ENCODE data around the gene ANKS1B.
"Not testable (repeated sequence)": the region's sequence is repeated elsewhere in the genome, so short reads cannot be mapped to it uniquely, and the experiment has no call there.

ANKS1B gene

GRCh38 chr12:99281277-99281676 lies 703.5 kb downstream of the ANKS1B start:
- no peak for DNase-seq (ENCODE audit: low read depth in 1 of 2, low spot score in 1 of 2)

DNA sequence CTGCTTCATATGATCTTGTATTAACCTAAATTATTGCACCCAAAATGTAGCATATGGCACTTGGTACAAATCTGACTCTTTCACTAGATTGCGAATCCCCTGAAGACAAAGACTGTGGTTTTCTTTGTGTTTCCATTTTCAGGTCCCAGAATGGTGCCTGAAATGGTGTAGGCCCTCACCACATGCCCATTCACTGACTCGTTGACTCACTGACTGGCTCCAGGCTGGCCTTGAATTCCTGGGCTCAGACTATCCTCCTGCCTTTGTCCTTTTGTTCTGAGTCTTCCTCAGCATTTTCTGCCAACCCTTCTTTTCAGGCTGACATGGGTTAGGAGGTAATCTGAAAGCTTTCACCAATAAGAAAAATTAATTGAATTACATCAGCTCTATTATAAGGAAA lies 705.8 kb downstream of the ANKS1B start:
- no peak for DNase-seq (ENCODE audit: low read depth in 1 of 2, low spot score in 1 of 2)

- no peak for DNase-seq (ENCODE audit: low read depth in 1 of 2, low spot score in 1 of 2)
Observed at GRCh38 chr12:99277591-99278379, 707.0 kb downstream of the ANKS1B start.

DNA sequence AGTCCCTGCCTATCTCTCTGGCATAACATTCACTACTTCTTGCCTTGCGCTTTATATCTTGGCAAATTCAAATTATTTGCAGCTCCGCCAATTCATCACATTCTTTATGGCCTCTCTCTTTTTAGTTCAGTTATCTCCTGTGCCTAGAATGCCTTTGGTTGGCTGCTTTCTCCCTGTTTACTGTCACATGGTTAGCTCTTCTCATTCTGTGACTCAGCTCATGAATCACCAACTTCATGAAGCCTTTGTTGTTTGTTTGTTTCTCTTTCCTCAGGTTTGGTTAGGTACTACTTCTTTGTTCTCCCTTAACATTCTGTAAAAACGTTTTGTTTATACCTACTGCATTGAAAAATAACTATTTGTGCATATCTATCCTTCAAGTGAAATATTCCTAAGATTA lies 713.7 kb downstream of the ANKS1B start:
- no peak for DNase-seq (ENCODE audit: low read depth in 1 of 2, low spot score in 1 of 2)

DNA sequence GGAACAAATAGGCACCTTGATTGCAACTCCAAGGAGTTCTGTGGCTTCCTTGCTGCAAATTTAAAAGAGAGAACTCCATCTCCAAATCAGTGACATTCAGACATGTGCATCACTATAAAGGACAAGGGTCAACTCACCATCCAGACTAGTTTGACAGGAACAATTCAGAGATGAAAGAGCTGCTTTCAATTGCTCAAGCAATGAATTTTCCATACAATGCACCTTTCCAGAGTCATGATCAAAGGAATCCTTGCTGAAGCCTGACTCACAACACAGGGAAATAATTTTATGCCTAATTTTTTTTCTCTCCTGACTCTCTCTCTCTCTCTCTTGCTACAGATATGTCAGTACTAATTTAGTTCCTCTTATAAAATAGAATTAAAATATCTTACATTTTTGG lies 717.7 kb downstream of the ANKS1B start:
- DNase-seq (ENCODE audit: low read depth in 1 of 2, low spot score in 1 of 2) = no peak

GRCh38 chr12:99265648-99266047 lies 719.1 kb downstream of the ANKS1B start:
- DNase-seq (ENCODE audit: low read depth in 1 of 2, low spot score in 1 of 2) = no peak

- DNase-seq (ENCODE audit: low read depth in 1 of 2, low spot score in 1 of 2) = no peak
Observed at GRCh38 chr12:99261256-99261655, 723.5 kb downstream of the ANKS1B start.

- DNase-seq (ENCODE audit: low read depth in 1 of 2, low spot score in 1 of 2) = no peak
Observed at GRCh38 chr12:99260456-99260996, 724.2 kb downstream of the ANKS1B start.

- DNase-seq (ENCODE audit: low read depth in 1 of 2, low spot score in 1 of 2) = no peak
Observed at GRCh38 chr12:99259040-99259934, 725.4 kb downstream of the ANKS1B start.

DNA sequence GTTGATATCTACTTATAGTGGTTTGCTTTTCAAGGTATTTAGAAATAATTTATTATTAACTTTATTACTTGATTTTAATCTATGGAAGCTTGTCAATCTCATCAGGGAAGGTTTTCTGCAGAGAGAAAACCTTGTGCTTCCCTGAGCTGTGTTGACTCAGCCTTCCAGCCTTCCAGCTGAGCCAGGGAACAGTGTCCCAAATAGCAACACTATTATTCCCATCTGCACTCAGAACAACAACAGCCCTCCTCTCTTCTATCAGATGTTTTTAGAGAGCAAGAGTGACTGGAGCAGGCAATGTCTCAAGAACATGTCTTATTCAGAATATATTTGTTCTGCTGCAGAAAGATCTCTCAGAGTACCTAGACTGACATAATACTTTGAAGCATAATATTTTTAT lies 727.1 kb downstream of the ANKS1B start:
- DNase-seq (ENCODE audit: low read depth in 1 of 2, low spot score in 1 of 2) = no peak

GRCh38 chr12:99253068-99253467 lies 731.7 kb downstream of the ANKS1B start:
- DNase-seq (ENCODE audit: low read depth in 1 of 2, low spot score in 1 of 2) = no peak

GRCh38 chr12:99250091-99250490 lies 734.6 kb downstream of the ANKS1B start:
- DNase-seq (ENCODE audit: low read depth in 1 of 2, low spot score in 1 of 2) = no peak

- DNase-seq (ENCODE audit: low read depth in 1 of 2, low spot score in 1 of 2) = no peak
Observed at GRCh38 chr12:99249543-99249942, 735.2 kb downstream of the ANKS1B start.

- not testable (repeated sequence) for DNase-seq (ENCODE audit: low read depth in 1 of 2, low spot score in 1 of 2)
Observed at GRCh38 chr12:99237907-99238538, 746.7 kb downstream of the ANKS1B start.

- no peak for DNase-seq (ENCODE audit: low read depth in 1 of 2, low spot score in 1 of 2)
Observed at GRCh38 chr12:99235381-99235780, 749.4 kb downstream of the ANKS1B start.

DNA sequence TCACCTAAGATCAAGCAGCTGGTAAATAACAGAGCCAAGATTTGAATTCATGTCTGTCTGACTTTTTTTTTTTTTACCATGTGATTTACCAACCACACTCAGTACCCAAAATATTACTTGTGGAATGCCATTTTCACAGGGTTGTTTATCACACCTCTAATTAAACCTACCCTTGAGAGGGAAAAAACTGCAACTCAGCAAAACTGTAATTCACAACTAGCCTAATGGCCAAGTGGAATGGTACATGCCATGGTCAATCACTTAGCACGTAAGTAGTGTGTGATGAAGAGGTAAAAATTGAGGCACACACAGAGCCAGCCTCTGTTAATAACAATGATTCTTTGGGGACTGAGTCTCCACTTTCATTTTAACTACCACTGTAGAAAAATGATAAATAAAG lies 750.0 kb downstream of the ANKS1B start:
- DNase-seq (ENCODE audit: low read depth in 1 of 2, low spot score in 1 of 2) = no peak

- no peak for DNase-seq (ENCODE audit: low read depth in 1 of 2, low spot score in 1 of 2)
Observed at GRCh38 chr12:99232324-99232723, 752.4 kb downstream of the ANKS1B start.

GRCh38 chr12:99231031-99231430 lies 753.7 kb downstream of the ANKS1B start:
- DNase-seq (ENCODE audit: low read depth in 1 of 2, low spot score in 1 of 2) = no peak

DNA sequence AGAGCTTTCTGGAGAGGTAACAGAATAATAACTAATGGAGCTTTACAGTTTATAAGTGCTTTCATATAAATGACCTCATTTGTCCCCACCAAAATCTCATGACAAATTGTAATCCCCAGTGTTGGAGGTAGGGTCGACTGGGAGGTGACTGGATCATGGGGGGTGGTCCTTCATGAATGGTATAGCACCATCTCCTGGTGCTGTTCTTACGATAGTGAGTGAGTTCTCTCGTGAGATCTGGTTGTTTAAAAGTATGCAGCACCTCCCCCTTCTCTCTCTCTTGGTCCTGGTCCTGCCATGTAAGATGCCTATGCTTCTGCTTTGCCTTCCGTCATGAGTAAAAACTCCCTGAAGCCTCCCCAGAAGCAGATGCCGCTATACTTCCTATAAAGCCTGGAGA lies 760.5 kb downstream of the ANKS1B start:
- no peak for DNase-seq (ENCODE audit: low read depth in 1 of 2, low spot score in 1 of 2)

GRCh38 chr12:99223579-99223978 lies 761.2 kb downstream of the ANKS1B start:
- DNase-seq (ENCODE audit: low read depth in 1 of 2, low spot score in 1 of 2) = no peak

DNA sequence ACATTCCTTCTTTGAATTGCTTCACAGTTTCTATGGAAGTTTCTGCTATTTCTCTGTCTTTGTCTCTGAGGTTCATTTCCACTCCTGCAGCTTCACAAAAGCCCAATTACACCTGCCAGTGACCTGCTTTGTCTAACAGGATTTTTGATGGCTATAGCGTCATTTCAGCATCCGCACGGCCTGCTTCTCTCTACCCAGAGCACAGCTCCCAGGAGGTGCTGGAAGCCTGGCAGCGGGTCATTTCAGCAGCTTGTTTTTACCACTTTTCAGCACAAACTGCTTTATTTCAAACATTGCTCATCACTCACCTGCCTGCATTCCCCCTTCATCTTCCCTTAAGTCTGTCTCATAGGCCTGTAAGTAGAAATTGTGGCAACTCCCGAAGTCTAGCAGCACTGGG lies 771.7 kb downstream of the ANKS1B start:
- no peak for DNase-seq (ENCODE audit: low read depth in 1 of 2, low spot score in 1 of 2)

- DNase-seq (ENCODE audit: low read depth in 1 of 2, low spot score in 1 of 2) = no peak
Observed at GRCh38 chr12:99212275-99212674, 772.5 kb downstream of the ANKS1B start.
